ENCODE data around the gene TIMP2. TPM values are rescaled to one million over a fixed set of nuclear protein-coding genes. Genes with fewer than 3 reads are reported as not detected.

Gene TIMP2
- total RNA-seq, 4 donors from 2014 or later = 32.2 to 70.7 (median 54.6) TPM

- no peak for DNase-seq
- H3K27me3 ChIP-seq = no peaks in the 10 kb centered on the region
- H3K4me1 ChIP-seq = peaks cover 25 to 80% (median 42%) of the 10 kb centered on the region in 4 donors
- H3K9me3 ChIP-seq = no peaks in the 10 kb centered on the region
- no peak for TF ChIP-seq EP300 (IDR thresholded peaks at IDR 0.05; ENCODE audit: low read depth)
- TF ChIP-seq, protein P1, sequence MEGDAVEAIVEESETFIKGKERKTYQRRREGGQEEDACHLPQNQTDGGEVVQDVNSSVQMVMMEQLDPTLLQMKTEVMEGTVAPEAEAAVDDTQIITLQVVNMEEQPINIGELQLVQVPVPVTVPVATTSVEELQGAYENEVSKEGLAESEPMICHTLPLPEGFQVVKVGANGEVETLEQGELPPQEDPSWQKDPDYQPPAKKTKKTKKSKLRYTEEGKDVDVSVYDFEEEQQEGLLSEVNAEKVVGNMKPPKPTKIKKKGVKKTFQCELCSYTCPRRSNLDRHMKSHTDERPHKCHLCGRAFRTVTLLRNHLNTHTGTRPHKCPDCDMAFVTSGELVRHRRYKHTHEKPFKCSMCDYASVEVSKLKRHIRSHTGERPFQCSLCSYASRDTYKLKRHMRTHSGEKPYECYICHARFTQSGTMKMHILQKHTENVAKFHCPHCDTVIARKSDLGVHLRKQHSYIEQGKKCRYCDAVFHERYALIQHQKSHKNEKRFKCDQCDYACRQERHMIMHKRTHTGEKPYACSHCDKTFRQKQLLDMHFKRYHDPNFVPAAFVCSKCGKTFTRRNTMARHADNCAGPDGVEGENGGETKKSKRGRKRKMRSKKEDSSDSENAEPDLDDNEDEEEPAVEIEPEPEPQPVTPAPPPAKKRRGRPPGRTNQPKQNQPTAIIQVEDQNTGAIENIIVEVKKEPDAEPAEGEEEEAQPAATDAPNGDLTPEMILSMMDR (IDR thresholded peaks at IDR 0.05) = no peak
- no peak for TF ChIP-seq POLR2A (IDR thresholded peaks at IDR 0.05)
- TF ChIP-seq POLR2AphosphoS5 (IDR thresholded peaks at IDR 0.05) = no peak
- H3K27ac ChIP-seq = peak overlapping the region in 2 of 4 donors; percentile 5 to 13
- no peak overlapping the region for H3K4me3 ChIP-seq
- in situ Hi-C loops (cut with MboI; ENCODE audit: low pct_ligation_motif_present in 1 of 4, low pct_unique_long_range_greater_than_20kb in 1 of 4, low sequenced_read_pairs in 3 of 4) = no loop called here
- H3K36me3 ChIP-seq = no peaks in the 10 kb centered on the region
- WGBS, 2 donors (ENCODE audit: low coverage in 1 of 2) = 50 to 51% methylated on average over 2 to 4 of the region's 4 CpGs
- intact Hi-C loops (cut with DNase I; ENCODE audit: low total_unique reads) = no loop called here
Observed at GRCh38 chr17:78893684-78894083, 31.5 kb downstream of the TIMP2 start.

GRCh38 chr17:78892936-78893379, 32.2 kb downstream of the TIMP2 start:
- peaks cover 25 to 80% (median 42%) of the 10 kb centered on the region in 4 donors for H3K4me1 ChIP-seq
- H3K9me3 ChIP-seq = no peaks in the 10 kb centered on the region
- no peaks in the 10 kb centered on the region for H3K27me3 ChIP-seq
- 31 to 51% methylated on average over 5 to 6 of the region's 6 CpGs for WGBS, 2 donors (ENCODE audit: low coverage in 1 of 2)
- in situ Hi-C loops (cut with MboI; ENCODE audit: low pct_ligation_motif_present in 1 of 4, low pct_unique_long_range_greater_than_20kb in 1 of 4, low sequenced_read_pairs in 3 of 4) = no loop called here
- H3K4me3 ChIP-seq = no peak overlapping the region
- intact Hi-C loops (cut with DNase I; ENCODE audit: low total_unique reads) = no loop called here
- no peak for DNase-seq
- TF ChIP-seq POLR2A (IDR thresholded peaks at IDR 0.05) (no peak), EP300 (IDR thresholded peaks at IDR 0.05; ENCODE audit: low read depth) (no peak), POLR2AphosphoS5 (IDR thresholded peaks at IDR 0.05) (no peak)
- TF ChIP-seq, protein P1 (IDR thresholded peaks at IDR 0.05) = no peak
- peak overlapping the region in 2 of 4 donors; percentile 60 to 75 for H3K27ac ChIP-seq
- H3K36me3 ChIP-seq = no peaks in the 10 kb centered on the region

DNA sequence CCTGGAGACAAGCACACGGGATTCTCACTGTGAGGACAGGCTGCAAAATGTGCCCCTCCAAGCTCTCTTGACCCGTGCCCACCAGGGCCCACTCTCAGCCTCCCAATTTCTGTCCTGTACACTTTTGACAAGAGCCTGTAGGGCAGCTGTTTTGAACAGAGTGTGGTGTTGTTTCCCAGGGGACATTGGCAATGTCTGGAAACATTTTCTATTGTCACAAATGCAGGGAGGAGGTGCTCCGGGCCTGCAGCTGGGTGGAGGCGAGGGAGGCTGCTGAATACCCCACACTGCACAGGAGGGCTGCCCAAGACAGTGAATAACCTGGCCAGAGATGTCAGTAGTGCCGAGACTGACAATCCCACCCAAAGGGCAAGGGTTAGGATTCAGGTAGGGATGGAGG, 32.7 kb downstream of the TIMP2 start:
- peak overlapping the region in 3 of 4 donors; percentile 60 to 75 (median 63) for H3K27ac ChIP-seq
- intact Hi-C loops (cut with DNase I; ENCODE audit: low total_unique reads) = no loop called here
- no peak for DNase-seq
- H3K4me3 ChIP-seq = no peak overlapping the region
- no peaks in the 10 kb centered on the region for H3K36me3 ChIP-seq
- H3K27me3 ChIP-seq = no peaks in the 10 kb centered on the region
- in situ Hi-C loops (cut with MboI; ENCODE audit: low pct_ligation_motif_present in 1 of 4, low pct_unique_long_range_greater_than_20kb in 1 of 4, low sequenced_read_pairs in 3 of 4) = no loop called here
- 57% methylated on average over 5 of the region's 5 CpGs; no CpG with 5 or more reads in 1 of the 2 donors for WGBS, 2 donors (ENCODE audit: low coverage in 1 of 2)
- TF ChIP-seq EP300 (IDR thresholded peaks at IDR 0.05; ENCODE audit: low read depth) = no peak
- no peak for TF ChIP-seq POLR2A (IDR thresholded peaks at IDR 0.05)
- TF ChIP-seq, protein P1 (IDR thresholded peaks at IDR 0.05) = no peak
- TF ChIP-seq POLR2AphosphoS5 (IDR thresholded peaks at IDR 0.05) = no peak
- H3K4me1 ChIP-seq = peaks cover 25 to 80% (median 42%) of the 10 kb centered on the region in 4 donors
- no peaks in the 10 kb centered on the region for H3K9me3 ChIP-seq

DNA sequence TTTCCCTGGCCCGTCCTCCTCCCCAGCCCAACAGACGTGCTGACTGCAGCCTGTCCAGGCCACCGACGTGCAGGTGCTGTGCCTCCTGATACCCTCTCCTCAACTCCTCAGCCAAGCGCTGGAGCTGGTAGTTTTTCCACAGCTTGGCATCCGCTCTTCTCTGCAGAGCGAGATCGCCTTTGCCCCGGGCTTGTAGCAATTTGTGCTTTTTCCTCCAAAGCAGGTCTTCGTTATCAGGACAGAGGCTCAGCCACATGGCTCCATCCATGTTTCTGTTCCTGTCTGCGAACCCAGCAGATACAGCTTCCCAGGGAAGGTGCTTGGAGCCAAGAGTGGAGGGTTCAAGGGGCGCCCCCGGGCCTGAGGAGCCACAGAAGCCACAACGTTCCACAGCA, 33.1 kb downstream of the TIMP2 start:
- WGBS, 2 donors (ENCODE audit: low coverage in 1 of 2) = 87% methylated on average over 14 of the region's 14 CpGs; no CpG with 5 or more reads in 1 of the 2 donors
- H3K27ac ChIP-seq = peak overlapping the region; percentile 35 to 75 (median 62)
- intact Hi-C loops (cut with DNase I; ENCODE audit: low total_unique reads) = no loop called here
- no peak for DNase-seq
- H3K36me3 ChIP-seq = no peaks in the 10 kb centered on the region
- peaks cover 25 to 78% (median 40%) of the 10 kb centered on the region in 4 donors for H3K4me1 ChIP-seq
- no peak for TF ChIP-seq EP300 (IDR thresholded peaks at IDR 0.05; ENCODE audit: low read depth)
- TF ChIP-seq, protein P1 (IDR thresholded peaks at IDR 0.05) = no peak
- TF ChIP-seq POLR2A (IDR thresholded peaks at IDR 0.05) = no peak
- TF ChIP-seq POLR2AphosphoS5 (IDR thresholded peaks at IDR 0.05) = no peak
- no peak overlapping the region for H3K4me3 ChIP-seq
- no peaks in the 10 kb centered on the region for H3K9me3 ChIP-seq
- H3K27me3 ChIP-seq = no peaks in the 10 kb centered on the region
- in situ Hi-C loops (cut with MboI; ENCODE audit: low pct_ligation_motif_present in 1 of 4, low pct_unique_long_range_greater_than_20kb in 1 of 4, low sequenced_read_pairs in 3 of 4) = no loop called here
